PC-3 (cell line): ENCODE results near the gene SAPCD1. TPM values are rescaled to one million over a fixed set of nuclear protein-coding genes. Genes with fewer than 3 reads are reported as not detected.
A peak's percentile ranks its signal among the peaks of the same experiment; 100 is the strongest.

Experiments used
- ATAC-seq: fragments of 200-7000 bp; cut with Tn5 transposase; 2 replicates; pipeline ENCODE4 v1.9.1; 2020; ENCODE audit warnings: mild to moderate bottlenecking, moderate library complexity
- BruUV-seq: library from RNA; stranded (reverse); fragments of 400-500 nt; replicated peaks from 2 replicates; lab custom pipeline; 2021; lab: Mats Ljungman, UMichigan
- CTCF ChIA-PET: fragments of 300-600 bp; sonication (Branson Sonifier 250); formaldehyde crosslinking; loops from one replicate; lab custom pipeline; 2022; ENCODE audit warnings: antibody characterized with exemption; lab: Charles Lee
- POLR2A ChIA-PET: fragments of 300-600 bp; sonication (Branson Sonifier 250); formaldehyde crosslinking; loops from one replicate; lab custom pipeline; 2022; ENCODE audit warnings: antibody characterized with exemption; ENCODE audit not compliant: unreplicated experiment; lab: Charles Lee
- DNase-seq: peaks from one replicate; pipeline ENCODE4 v3.0.0-alpha.2; 2015
- H2AFZ ChIP-seq: fragments of 300-600 bp; sonication (generic); 2 replicates; pipeline ENCODE4 v1.6.0; 2016; ENCODE audit warnings: antibody characterized with exemption, low read length
- H3F3A ChIP-seq: fragments of 300-600 bp; sonication (generic); one replicate; pipeline ENCODE4 v1.6.0; 2017; ENCODE audit warnings: antibody characterized with exemption, low read length, control low read depth, mild to moderate bottlenecking; ENCODE audit not compliant: unreplicated experiment
- H3K27ac ChIP-seq: fragments of 300-600 bp; sonication (generic); 2 replicates; pipeline ENCODE4 v1.5.1; 2016; ENCODE audit warnings: mild to moderate bottlenecking, low read length
- H3K27me3 ChIP-seq: fragments of 300-600 bp; sonication (generic); 2 replicates; pipeline ENCODE4 v1.6.1; 2016; ENCODE audit warnings: low read length, mixed read lengths
- H3K36me3 ChIP-seq: fragments of 300-600 bp; sonication (generic); 2 replicates; pipeline ENCODE4 v1.6.1; 2016; ENCODE audit warnings: low read depth, mixed run types, low read length, mixed read lengths
- H3K4me1 ChIP-seq: fragments of 300-600 bp; sonication (generic); 2 replicates; pipeline ENCODE4 v1.5.1; 2016; ENCODE audit warnings: low read length; ENCODE audit not compliant: insufficient read depth
- H3K4me2 ChIP-seq: fragments of 300-600 bp; sonication (generic); 2 replicates; pipeline ENCODE4 v1.6.0; 2016; ENCODE audit warnings: low read length
- H3K4me3 ChIP-seq: fragments of 300-600 bp; sonication (generic); 2 replicates; pipeline ENCODE4 v1.5.1; 2016; ENCODE audit warnings: mild to moderate bottlenecking, low read length, mixed read lengths
- H3K79me2 ChIP-seq: fragments of 300-600 bp; sonication (generic); 2 replicates; pipeline ENCODE4 v1.6.1; 2017; ENCODE audit warnings: low read length, mixed read lengths
- H3K9ac ChIP-seq: fragments of 300-600 bp; sonication (generic); 2 replicates; pipeline ENCODE4 v1.6.0; 2016; ENCODE audit warnings: mild to moderate bottlenecking, low read length
- H3K9me2 ChIP-seq: fragments of 300-600 bp; sonication (generic); replicated peaks from 2 replicates; pipeline ENCODE4 v1.6.1; 2016; ENCODE audit warnings: mixed run types, low read length, mixed read lengths
- H3K9me3 ChIP-seq: fragments of 300-600 bp; sonication (generic); 2 replicates; pipeline ENCODE4 v1.6.1; 2016; ENCODE audit warnings: low read length, mixed read lengths
- H4K20me1 ChIP-seq: fragments of 300-600 bp; sonication (generic); 2 replicates; pipeline ENCODE4 v1.6.1; 2016; ENCODE audit warnings: low read length, mixed read lengths
- CTCF ChIP-seq: fragments of 300-600 bp; sonication (generic); conservative IDR thresholded peaks from 2 replicates; pipeline ENCODE4 v1.5.1; 2017; ENCODE audit warnings: antibody characterized with exemption, low read depth, mild to moderate bottlenecking, low read length
- EZH2 ChIP-seq: fragments of 300-600 bp; sonication (generic); IDR thresholded peaks from one replicate; pipeline ENCODE4 v1.6.1; 2017; ENCODE audit warnings: antibody characterized with exemption, mild to moderate bottlenecking, low read length; ENCODE audit not compliant: unreplicated experiment
- EZH2phosphoT487 ChIP-seq: fragments of 300-600 bp; sonication (generic); IDR thresholded peaks from 2 replicates; pipeline ENCODE4 v1.6.1; 2018; ENCODE audit warnings: mild to moderate bottlenecking, antibody characterized with exemption, low read length, borderline replicate concordance
- intact Hi-C: fragments of 100-400 bp; cut with micrococcal nuclease; formaldehyde crosslinking; loops from 2 replicates; pipeline ENCODE4 v1.9.0; 2023
- total RNA-seq: library from RNA; depleted of rRNA; stranded (reverse); fragments of >200 nt; gene quantifications from 2 replicates; pipeline ENCODE4 v1.2.3, GENCODE V29; 2014; rRNA removed

The SAPCD1 gene
- total RNA-seq, 1 experiment from 2014 or later, result 4.2 TPM

GRCh38 chr6:31811645-31812044 is 49.2 kb downstream of the SAPCD1 start:
- Histone ChIP-seq H3K4me1 (peaks cover 6% of the 10 kb centered on the region), H3K9me3 (no peaks in the 10 kb centered on the region), H3K4me2 (no peak overlapping the region), H3F3A (no peaks in the 10 kb centered on the region), H3K9ac (no peak overlapping the region), H3K79me2 (peaks cover 10% of the 10 kb centered on the region), H3K27me3 (no peaks in the 10 kb centered on the region), H3K36me3 (no peaks in the 10 kb centered on the region), H4K20me1 (no peaks in the 10 kb centered on the region), H2AFZ (no peak overlapping the region), H3K9me2 (no peaks in the 10 kb centered on the region), H3K27ac (no peak overlapping the region), H3K4me3 (no peak overlapping the region)
- ATAC-seq, result no peak
- intact Hi-C loops, result no loop called here
- no peak for DNase-seq
- no peak for TF ChIP-seq EZH2phosphoT487
- no peak for TF ChIP-seq CTCF
- no peak for TF ChIP-seq EZH2
- BruUV-seq, result no TSS peak
- POLR2A ChIA-PET, result no interaction called here
- CTCF ChIA-PET, result no interaction called here

GRCh38 chr6:31813465-31813849 is 51.0 kb downstream of the SAPCD1 start:
- peaks cover 24% of the 10 kb centered on the region for H3K79me2 ChIP-seq
- H3F3A ChIP-seq, result no peaks in the 10 kb centered on the region
- H3K36me3 ChIP-seq, result no peaks in the 10 kb centered on the region
- ATAC-seq, result no peak
- ChIA-PET CTCF (interaction anchor here (1.2 kb wide), 1 partner anchor 40 kb away, joined by 3 read pairs; no protein-coding TSS in a partner anchor), POLR2A (interaction anchor here (1.0 kb wide), 1 partner anchor 149 kb away, joined by 6 read pairs; the partner anchor contains the start of gene GPANK1)
- H3K4me1 ChIP-seq, result peaks cover 8% of the 10 kb centered on the region
- H3K9me3 ChIP-seq, result no peaks in the 10 kb centered on the region
- no peak overlapping the region for H3K9ac ChIP-seq
- no TSS peak for BruUV-seq
- peak overlapping the region; percentile 71 for H3K4me2 ChIP-seq
- H3K27me3 ChIP-seq, result no peaks in the 10 kb centered on the region
- intact Hi-C loops, result no loop called here
- no peaks in the 10 kb centered on the region for H3K9me2 ChIP-seq
- no peak for DNase-seq
- H3K27ac ChIP-seq, result no peak overlapping the region
- 0 out of 2 replicates have a peak overlapping the region, but pooled peaks have one; percentile 44 for H3K4me3 ChIP-seq
- H2AFZ ChIP-seq, result no peak overlapping the region
- TF ChIP-seq EZH2 (no peak), EZH2phosphoT487 (no peak), CTCF (no peak)
- H4K20me1 ChIP-seq, result peaks cover 12% of the 10 kb centered on the region

Other genes starting within 250 kb of the SAPCD1 start
- gene MCCD1, start 233.7 kb upstream of the SAPCD1 start, total RNA-seq, result not detected in 2 replicates
- 410 and 465 TPM in 2 replicates for gene DDX39B, start 220.7 kb upstream of the SAPCD1 start, total RNA-seq
- gene ATP6V1G2, start 216.0 kb upstream of the SAPCD1 start, total RNA-seq, result 1.1 and 1.2 TPM in 2 replicates
- gene NFKBIL1, start 215.0 kb upstream of the SAPCD1 start, total RNA-seq, result 38.2 and 46.9 TPM in 2 replicates
- not detected in 2 replicates for gene LTA, start 190.4 kb upstream of the SAPCD1 start, total RNA-seq
- not detected in 2 replicates for gene TNF, start 187.1 kb upstream of the SAPCD1 start, total RNA-seq
- 1.5 TPM in 1 of 2 replicates, not detected in the other for gene LTB, start 180.2 kb upstream of the SAPCD1 start, total RNA-seq
- not detected in 2 replicates for gene LST1, start 176.4 kb upstream of the SAPCD1 start, total RNA-seq
- gene NCR3, start 169.7 kb upstream of the SAPCD1 start, total RNA-seq, result 0.26 TPM in 1 of 2 replicates, not detected in the other
- gene AIF1, start 147.4 kb upstream of the SAPCD1 start, total RNA-seq, result not detected in 2 replicates
- gene PRRC2A, start 141.9 kb upstream of the SAPCD1 start, total RNA-seq, result 123 and 169 TPM in 2 replicates
- gene BAG6, start 110.0 kb upstream of the SAPCD1 start, total RNA-seq, result 320 and 365 TPM in 2 replicates
- 1.6 and 2.2 TPM in 2 replicates for gene APOM, start 106.8 kb upstream of the SAPCD1 start, total RNA-seq
- gene C6orf47, start 101.9 kb upstream of the SAPCD1 start, total RNA-seq, result 26.3 and 33.2 TPM in 2 replicates
- 11.8 and 14.9 TPM in 2 replicates for gene GPANK1, start 97.7 kb upstream of the SAPCD1 start, total RNA-seq
- gene CSNK2B, start 96.6 kb upstream of the SAPCD1 start, total RNA-seq, result 227 and 267 TPM in 2 replicates
- 5.0 and 5.3 TPM in 2 replicates for gene LY6G5B, start 92.7 kb upstream of the SAPCD1 start, total RNA-seq
- 1.6 and 1.8 TPM in 2 replicates for gene LY6G5C, start 81.6 kb upstream of the SAPCD1 start, total RNA-seq
- 52.0 and 54.0 TPM in 2 replicates for gene ABHD16A, start 59.3 kb upstream of the SAPCD1 start, total RNA-seq
- not detected in 2 replicates for gene LY6G6F, start 55.8 kb upstream of the SAPCD1 start, total RNA-seq
- not detected in 2 replicates for gene LY6G6D, start 47.3 kb upstream of the SAPCD1 start, total RNA-seq
- gene LY6G6C, start 40.9 kb upstream of the SAPCD1 start, total RNA-seq, result 0.22 TPM in 1 of 2 replicates, not detected in the other
- not detected in 2 replicates for gene MPIG6B, start 39.3 kb upstream of the SAPCD1 start, total RNA-seq
- gene DDAH2, start 33.4 kb upstream of the SAPCD1 start, total RNA-seq, result 65.5 and 71.6 TPM in 2 replicates
- 708 and 743 TPM in 2 replicates for gene CLIC1, start 26.1 kb upstream of the SAPCD1 start, total RNA-seq
- gene MSH5, start 22.7 kb upstream of the SAPCD1 start, total RNA-seq, result 22.7 and 23.0 TPM in 2 replicates
- gene VWA7, start 14.7 kb downstream of the SAPCD1 start, total RNA-seq, result 0.98 and 1.9 TPM in 2 replicates
- 89.8 and 130 TPM in 2 replicates for gene VARS1, start 33.1 kb downstream of the SAPCD1 start, total RNA-seq
- gene LSM2, start 44.3 kb downstream of the SAPCD1 start, total RNA-seq, result 93.7 and 143 TPM in 2 replicates
- gene HSPA1L, start 52.6 kb downstream of the SAPCD1 start, total RNA-seq, result 0.26 and 0.69 TPM in 2 replicates
- 269 and 324 TPM in 2 replicates for gene HSPA1A, start 52.9 kb downstream of the SAPCD1 start, total RNA-seq
- 265 and 331 TPM in 2 replicates for gene HSPA1B, start 65.1 kb downstream of the SAPCD1 start, total RNA-seq
- 31.7 and 33.1 TPM in 2 replicates for gene NEU1, start 100.2 kb downstream of the SAPCD1 start, total RNA-seq
- gene SLC44A4, start 116.3 kb downstream of the SAPCD1 start, total RNA-seq, result 3.5 and 4.9 TPM in 2 replicates
- 74.5 and 80.8 TPM in 2 replicates for gene EHMT2, start 135.0 kb downstream of the SAPCD1 start, total RNA-seq
- 5.4 and 8.6 TPM in 2 replicates for gene ZBTB12, start 139.4 kb downstream of the SAPCD1 start, total RNA-seq
- 1.1 TPM in 1 of 2 replicates, not detected in the other for gene C2, start 165.1 kb downstream of the SAPCD1 start, total RNA-seq
- 0.86 TPM in 1 of 2 replicates, not detected in the other for gene CFB, start 183.4 kb downstream of the SAPCD1 start, total RNA-seq
- 132 and 142 TPM in 2 replicates for gene NELFE, start 196.3 kb downstream of the SAPCD1 start, total RNA-seq
- 81.9 and 95.0 TPM in 2 replicates for gene SKIC2, start 196.5 kb downstream of the SAPCD1 start, total RNA-seq
- 27.1 and 32.4 TPM in 2 replicates for gene DXO, start 209.5 kb downstream of the SAPCD1 start, total RNA-seq
- gene C4A, start 219.4 kb downstream of the SAPCD1 start, total RNA-seq, result 2.2 and 3.6 TPM in 2 replicates